HG03439 (cell line): ENCODE results near the gene ATP13A4.

Experiments
- ATAC-seq: cut with Tn5 transposase; IDR thresholded peaks from one replicate; pipeline ENCODE4 v1.9.1; 2021; ENCODE audit warnings: mild to moderate bottlenecking, moderate library complexity; ENCODE audit not compliant: unreplicated experiment

The ATP13A4 gene

GRCh38 chr3:193400304-193400703, 154.4 kb downstream of the ATP13A4 start:
- ATAC-seq = no peak

GRCh38 chr3:193396451-193397244, 158.0 kb downstream of the ATP13A4 start:
- ATAC-seq = no peak

- ATAC-seq = no peak
These were observed 162.8 kb downstream of the ATP13A4 start for GRCh38 chr3:193391902-193392301.

GRCh38 chr3:193389335-193389734, 165.4 kb downstream of the ATP13A4 start:
- ATAC-seq = no peak

- no peak for ATAC-seq
These were observed 166.3 kb downstream of the ATP13A4 start for GRCh38 chr3:193388361-193388760.

- no peak for ATAC-seq
These were observed 167.1 kb downstream of the ATP13A4 start for GRCh38 chr3:193387596-193387995.

- no peak for ATAC-seq
These were observed 176.0 kb downstream of the ATP13A4 start, which contains the start of gene ATP13A5 for GRCh38 chr3:193378706-193379105. TSS of gene ATP13A5 (minus strand) at chr3:193378753. CDS start at chr3:193378725, 28 bp downstream.

GRCh38 chr3:193377591-193377990, 177.1 kb downstream of the ATP13A4 start:
- no peak for ATAC-seq

- ATAC-seq = no peak
These were observed 179.1 kb downstream of the ATP13A4 start for GRCh38 chr3:193375614-193376013.

GRCh38 chr3:193372783-193373182, 181.9 kb downstream of the ATP13A4 start:
- no peak for ATAC-seq

- ATAC-seq = no peak
These were observed 186.8 kb downstream of the ATP13A4 start for GRCh38 chr3:193367868-193368267.

GRCh38 chr3:193357291-193357690, 197.4 kb downstream of the ATP13A4 start:
- no peak for ATAC-seq

- ATAC-seq = no peak
These were observed 200.3 kb downstream of the ATP13A4 start for GRCh38 chr3:193354423-193354822.
